ENCODE results near the gene ANKRD62.

The ANKRD62 gene

GRCh38 chr18:12093520-12094257 is at the start of gene ANKRD62:
ANKRD62 (plus strand) TSS chr18:12093843; CDS start chr18:12094018, 175 bp downstream.
- H3K27ac ChIP-seq = no peak within 1 kb of the TSS
- H3K4me2 ChIP-seq = no peak within 1 kb of the TSS
- H3K36me3 ChIP-seq = no peaks in the 10 kb centered on the region
- no peak within 1 kb of the TSS for H3K4me3 ChIP-seq
- H3K9ac ChIP-seq = no peak within 1 kb of the TSS
- no peaks in the 10 kb centered on the region for H3K4me1 ChIP-seq
- no peaks in the 10 kb centered on the region for H4K20me1 ChIP-seq
- H3K9me3 ChIP-seq = no peaks in the 10 kb centered on the region
- no peaks in the 10 kb centered on the region for H3K27me3 ChIP-seq
- no peak for TF ChIP-seq Cebpa-rat (IDR thresholded peaks at IDR 0.05)

- no peak overlapping the region for H3K4me2 ChIP-seq
- no peaks in the 10 kb centered on the region for H3K9me3 ChIP-seq
- H3K4me3 ChIP-seq = no peak overlapping the region
- no peaks in the 10 kb centered on the region for H3K27me3 ChIP-seq
- no peaks in the 10 kb centered on the region for H4K20me1 ChIP-seq
- H3K27ac ChIP-seq = no peak overlapping the region
- H3K4me1 ChIP-seq = 0 out of 2 replicates have a peak, but pooled peaks cover under 1% of the 10 kb centered on the region
- H3K36me3 ChIP-seq = no peaks in the 10 kb centered on the region
- no peak for TF ChIP-seq Cebpa-rat (IDR thresholded peaks at IDR 0.05)
- no peak overlapping the region for H3K9ac ChIP-seq
These were observed 49.1 kb upstream of the ANKRD62 start for GRCh38 chr18:12044591-12044990.

- TF ChIP-seq Cebpa-rat (IDR thresholded peaks at IDR 0.05) = no peak
- Histone ChIP-seq H3K27ac (no peak overlapping the region), H3K4me3 (no peak overlapping the region), H4K20me1 (no peaks in the 10 kb centered on the region), H3K9me3 (no peaks in the 10 kb centered on the region), H3K27me3 (no peaks in the 10 kb centered on the region), H3K36me3 (no peaks in the 10 kb centered on the region), H3K4me1 (peaks cover 9% of the 10 kb centered on the region; the same call in 1 of the 2 replicates), H3K4me2 (no peak overlapping the region), H3K9ac (no peak overlapping the region)
These were observed 47.4 kb upstream of the ANKRD62 start for GRCh38 chr18:12046046-12046750.

GRCh38 chr18:12046751-12047335 is 46.8 kb upstream of the ANKRD62 start:
- TF ChIP-seq Cebpa-rat (IDR thresholded peaks at IDR 0.05) = no peak
- Histone ChIP-seq H3K27me3 (no peaks in the 10 kb centered on the region), H4K20me1 (no peaks in the 10 kb centered on the region), H3K4me1 (peaks cover 9% of the 10 kb centered on the region; the same call in 1 of the 2 replicates), H3K9ac (no peak overlapping the region), H3K36me3 (no peaks in the 10 kb centered on the region), H3K27ac (no peak overlapping the region), H3K9me3 (no peaks in the 10 kb centered on the region), H3K4me3 (no peak overlapping the region), H3K4me2 (no peak overlapping the region)

GRCh38 chr18:12048010-12048826 is 45.4 kb upstream of the ANKRD62 start:
- Histone ChIP-seq H3K4me2 (no peak overlapping the region), H3K27ac (no peak overlapping the region), H3K9ac (no peak overlapping the region), H3K4me1 (peaks cover 9% of the 10 kb centered on the region; the same call in 1 of the 2 replicates), H4K20me1 (no peaks in the 10 kb centered on the region), H3K4me3 (no peak overlapping the region), H3K36me3 (no peaks in the 10 kb centered on the region), H3K9me3 (no peaks in the 10 kb centered on the region), H3K27me3 (no peaks in the 10 kb centered on the region)
- no peak for TF ChIP-seq Cebpa-rat (IDR thresholded peaks at IDR 0.05)

GRCh38 chr18:12048827-12049175 is 44.8 kb upstream of the ANKRD62 start:
- Histone ChIP-seq H3K9me3 (no peaks in the 10 kb centered on the region), H4K20me1 (no peaks in the 10 kb centered on the region), H3K4me1 (peaks cover 9% of the 10 kb centered on the region; the same call in 1 of the 2 replicates), H3K4me3 (no peak overlapping the region), H3K27me3 (no peaks in the 10 kb centered on the region), H3K9ac (no peak overlapping the region), H3K36me3 (no peaks in the 10 kb centered on the region), H3K4me2 (no peak overlapping the region), H3K27ac (no peak overlapping the region)
- no peak for TF ChIP-seq Cebpa-rat (IDR thresholded peaks at IDR 0.05)

GRCh38 chr18:12049978-12050811 is 43.4 kb upstream of the ANKRD62 start:
- no peak for TF ChIP-seq Cebpa-rat (IDR thresholded peaks at IDR 0.05)
- no peak overlapping the region for H3K27ac ChIP-seq
- H3K9ac ChIP-seq = no peak overlapping the region
- H3K4me3 ChIP-seq = no peak overlapping the region
- no peaks in the 10 kb centered on the region for H3K27me3 ChIP-seq
- H3K9me3 ChIP-seq = no peaks in the 10 kb centered on the region
- no peaks in the 10 kb centered on the region for H3K36me3 ChIP-seq
- no peaks in the 10 kb centered on the region for H4K20me1 ChIP-seq
- peaks cover 9% of the 10 kb centered on the region; the same call in 1 of the 2 replicates for H3K4me1 ChIP-seq
- H3K4me2 ChIP-seq = no peak overlapping the region

- Histone ChIP-seq H3K4me2 (no peak overlapping the region), H3K9ac (no peak overlapping the region), H3K36me3 (no peaks in the 10 kb centered on the region), H3K27me3 (no peaks in the 10 kb centered on the region), H3K9me3 (no peaks in the 10 kb centered on the region), H3K4me3 (no peak overlapping the region), H3K27ac (no peak overlapping the region), H4K20me1 (no peaks in the 10 kb centered on the region), H3K4me1 (peaks cover 16% of the 10 kb centered on the region)
- no peak for TF ChIP-seq Cebpa-rat (IDR thresholded peaks at IDR 0.05)
These were observed 40.8 kb upstream of the ANKRD62 start for GRCh38 chr18:12052866-12053265.

- H3K27ac ChIP-seq = no peak overlapping the region
- TF ChIP-seq Cebpa-rat (IDR thresholded peaks at IDR 0.05) = no peak
- H3K9me3 ChIP-seq = no peaks in the 10 kb centered on the region
- H4K20me1 ChIP-seq = no peaks in the 10 kb centered on the region
- no peak overlapping the region for H3K4me3 ChIP-seq
- peaks cover 16% of the 10 kb centered on the region for H3K4me1 ChIP-seq
- no peak overlapping the region for H3K9ac ChIP-seq
- no peaks in the 10 kb centered on the region for H3K27me3 ChIP-seq
- no peak overlapping the region for H3K4me2 ChIP-seq
- H3K36me3 ChIP-seq = no peaks in the 10 kb centered on the region
These were observed 40.4 kb upstream of the ANKRD62 start for GRCh38 chr18:12053289-12053688.
